ENCODE measurements around the gene CSF1. TPM values are rescaled to one million over a fixed set of nuclear protein-coding genes. Genes with fewer than 3 reads are reported as not detected.

Gene CSF1
- total and polyA plus RNA-seq, 2 of the 13 experiments (the other 11 are each of a cell fraction or from before 2014, with no cell fraction given) = 4.6 to 13.3 TPM

- TF ChIP-seq USF2 (IDR thresholded peaks at IDR 0.05; ENCODE audit: low read depth, low read length) (no peak), USF2 (CRISPR knock-in tag; IDR thresholded peaks at IDR 0.05; ENCODE audit: borderline replicate concordance) (no peak), E2F2 (CRISPR knock-in tag; IDR thresholded peaks at IDR 0.05; ENCODE audit: borderline replicate concordance) (no peak), ZNF646 (CRISPR knock-in tag; IDR thresholded peaks at IDR 0.05) (no peak), ZNF264 (CRISPR knock-in tag; IDR thresholded peaks at IDR 0.05) (no peak)
Measured at GRCh38 chr1:109906839-109907180, 3.8 kb upstream of the CSF1 start (continued).

Measured in HepG2 (cell line).